Liver (tissue), 9 donors: ENCODE data around the gene LSM7. TPM values are rescaled to one million over a fixed set of nuclear protein-coding genes. Genes with fewer than 3 reads are reported as not detected.

ENCODE experiments used
- DNase-seq: peaks from one replicate; pipeline ENCODE4 v3.0.0-alpha.2; 2017; ENCODE audit warnings: low spot score
- H3K27ac ChIP-seq, 2 donors: one replicate each; pipeline ENCODE4 v1.7.0; 2013; ENCODE audit warnings: inconsistent platforms in 2 of 2, low read length in 2 of 2, control low read depth in 1 of 2, low read depth in 1 of 2, mild to moderate bottlenecking in 1 of 2
- H3K27me3 ChIP-seq, 4 donors: one replicate each; pipeline versions ENCODE4 v1.6.1 to v1.7.0; 2013; ENCODE audit warnings: low read length in 3 of 4, inconsistent platforms in 1 of 4, mild to moderate bottlenecking in 1 of 4, moderate library complexity in 1 of 4; ENCODE audit not compliant: control insufficient read depth in 4 of 4, insufficient read depth in 4 of 4
- H3K36me3 ChIP-seq, 4 donors: one replicate each; pipeline versions ENCODE4 v1.6.1 to v1.7.0; 2013; ENCODE audit warnings: low read length in 3 of 4, mild to moderate bottlenecking in 3 of 4, low read depth in 1 of 4, moderate library complexity in 1 of 4; ENCODE audit not compliant: control insufficient read depth in 4 of 4, insufficient read depth in 3 of 4
- H3K4me1 ChIP-seq, 4 donors: one replicate each; pipeline versions ENCODE4 v1.6.1 to v1.7.0; 2013; ENCODE audit warnings: low read length in 3 of 4, mild to moderate bottlenecking in 3 of 4, moderate library complexity in 1 of 4; ENCODE audit not compliant: control insufficient read depth in 4 of 4, insufficient read depth in 4 of 4
- H3K4me3 ChIP-seq, 3 donors: one replicate each; pipeline versions ENCODE4 v1.6.1 to v1.7.0; 2013; ENCODE audit warnings: low read length in 3 of 3, control low read depth in 1 of 3, low read depth in 1 of 3, mild to moderate bottlenecking in 1 of 3
- H3K9ac ChIP-seq, 2 donors: one replicate each; pipeline ENCODE4 v1.7.0; 2013; ENCODE audit warnings: low read length in 2 of 2, mild to moderate bottlenecking in 2 of 2, moderate library complexity in 2 of 2, control low read depth in 1 of 2, low read depth in 1 of 2
- H3K9me3 ChIP-seq, 4 donors: one replicate each; pipeline versions ENCODE4 v1.6.1 to v1.7.0; 2013; ENCODE audit warnings: low read length in 3 of 4; ENCODE audit not compliant: control insufficient read depth in 4 of 4
- FOXA1 ChIP-seq: IDR thresholded peaks from 2 replicates; pipeline ENCODE4 v1.6.1; 2016; ENCODE audit warnings: antibody characterized with exemption
- GABPA ChIP-seq, 2 donors: IDR thresholded peaks in 1 of 2; conservative IDR thresholded peaks in 1 of 2; 2 replicates each; pipeline ENCODE4 v1.6.1; 2016; ENCODE audit warnings: antibody characterized with exemption in 2 of 2, mild to moderate bottlenecking in 1 of 2, moderate library complexity in 1 of 2
- HNF4A ChIP-seq, 2 donors: conservative IDR thresholded peaks; 2 replicates each; pipeline ENCODE4 v1.6.1; 2016; ENCODE audit warnings: antibody characterized with exemption in 2 of 2, mild to moderate bottlenecking in 2 of 2
- NR2F2 ChIP-seq: IDR thresholded peaks from 2 replicates; pipeline ENCODE4 v1.6.1; 2016; ENCODE audit warnings: antibody characterized with exemption
- RAD21 ChIP-seq, 2 donors: IDR thresholded peaks; 2 replicates each; pipeline ENCODE4 v1.6.1; 2016; ENCODE audit warnings: antibody characterized with exemption in 2 of 2, mild to moderate bottlenecking in 2 of 2
- RXRA ChIP-seq, 2 donors: IDR thresholded peaks; 2 replicates each; pipeline ENCODE4 v1.6.1; 2017 to 2018; ENCODE audit warnings: antibody characterized with exemption in 2 of 2, mild to moderate bottlenecking in 1 of 2
- TAF1 ChIP-seq: conservative IDR thresholded peaks from 2 replicates; pipeline ENCODE4 v1.6.1; 2016; ENCODE audit warnings: antibody characterized with exemption, mild to moderate bottlenecking
- YY1 ChIP-seq: IDR thresholded peaks from 2 replicates; pipeline ENCODE4 v1.6.1; 2016; ENCODE audit warnings: antibody characterized with exemption, mild to moderate bottlenecking
- WGBS: extraction: QIAGEN DNeasy Blood & Tissue Kit; methylation state at CpG from one replicate; pipeline ENCODE4 v1.1.7; 2013; 5-methylcytosine and 5-hydroxymethylcytosine counted together
- polyA plus RNA-seq, 2 donors: library from polyadenylated mRNA; stranded (reverse) in 1 of 2; unstranded in 1 of 2; fragments of 200-250 nt in 1 of 2; fragments of >200 nt in 1 of 2; fragmentation: Nextera tagmentation in 1 of 2; extraction: Ambion mirVana in 1 of 2; gene quantifications; one replicate each; pipeline versions ENCODE4 v1.2.1 to v1.2.3, GENCODE V29; 2013 to 2015
- total RNA-seq, 2 donors: library from RNA; depleted of rRNA; stranded (reverse); fragments of >200 nt; gene quantifications; one replicate each; pipeline ENCODE4 v1.2.3, GENCODE V29; 2014
- TF ChIP-seq, protein P1 (sequence below): fragments of 150-350 bp; IDR thresholded peaks from 2 replicates; pipeline ENCODE4 v1.5.1; 2017; ENCODE audit warnings: improper control_type of control experiment, low read depth, low read length; ENCODE audit not compliant: missing input control
- TF ChIP-seq, protein P2 (sequence below): IDR thresholded peaks from 2 replicates; pipeline ENCODE4 v1.6.1; 2016; ENCODE audit warnings: antibody characterized with exemption, mild to moderate bottlenecking
- donor health status: healthy.
- donor health status: healthy.
- donor health status: healthy.
- donor health status: healthy.
- donor health status: healthy.

The LSM7 gene
- total and polyA plus RNA-seq, 4 donors, result 23.6 to 59.9 (median 38.5) TPM

GRCh38 chr19:2353887-2354592 lies 25.7 kb upstream of the LSM7 start:
- no peak for DNase-seq
- Histone ChIP-seq H3K9ac (no peak overlapping the region), H3K4me1 (no peaks in the 10 kb centered on the region), H3K27ac (no peak overlapping the region), H3K9me3 (no peaks in the 10 kb centered on the region), H3K36me3 (peaks cover 0 to 24% (median 14%) of the 10 kb centered on the region in 4 donors), H3K4me3 (no peak overlapping the region), H3K27me3 (no peaks in the 10 kb centered on the region)
- 95% methylated on average over 34 of the region's 34 CpGs for WGBS
- TF ChIP-seq, protein P1, sequence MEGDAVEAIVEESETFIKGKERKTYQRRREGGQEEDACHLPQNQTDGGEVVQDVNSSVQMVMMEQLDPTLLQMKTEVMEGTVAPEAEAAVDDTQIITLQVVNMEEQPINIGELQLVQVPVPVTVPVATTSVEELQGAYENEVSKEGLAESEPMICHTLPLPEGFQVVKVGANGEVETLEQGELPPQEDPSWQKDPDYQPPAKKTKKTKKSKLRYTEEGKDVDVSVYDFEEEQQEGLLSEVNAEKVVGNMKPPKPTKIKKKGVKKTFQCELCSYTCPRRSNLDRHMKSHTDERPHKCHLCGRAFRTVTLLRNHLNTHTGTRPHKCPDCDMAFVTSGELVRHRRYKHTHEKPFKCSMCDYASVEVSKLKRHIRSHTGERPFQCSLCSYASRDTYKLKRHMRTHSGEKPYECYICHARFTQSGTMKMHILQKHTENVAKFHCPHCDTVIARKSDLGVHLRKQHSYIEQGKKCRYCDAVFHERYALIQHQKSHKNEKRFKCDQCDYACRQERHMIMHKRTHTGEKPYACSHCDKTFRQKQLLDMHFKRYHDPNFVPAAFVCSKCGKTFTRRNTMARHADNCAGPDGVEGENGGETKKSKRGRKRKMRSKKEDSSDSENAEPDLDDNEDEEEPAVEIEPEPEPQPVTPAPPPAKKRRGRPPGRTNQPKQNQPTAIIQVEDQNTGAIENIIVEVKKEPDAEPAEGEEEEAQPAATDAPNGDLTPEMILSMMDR, result no peak
- TF ChIP-seq GABPA (IDR thresholded peaks at IDR 0.05 in 1 of 2, conservative IDR thresholded peaks at IDR 0.05 in 1 of 2), result no peak
- TF ChIP-seq TAF1, result no peak
- TF ChIP-seq, protein P2, sequence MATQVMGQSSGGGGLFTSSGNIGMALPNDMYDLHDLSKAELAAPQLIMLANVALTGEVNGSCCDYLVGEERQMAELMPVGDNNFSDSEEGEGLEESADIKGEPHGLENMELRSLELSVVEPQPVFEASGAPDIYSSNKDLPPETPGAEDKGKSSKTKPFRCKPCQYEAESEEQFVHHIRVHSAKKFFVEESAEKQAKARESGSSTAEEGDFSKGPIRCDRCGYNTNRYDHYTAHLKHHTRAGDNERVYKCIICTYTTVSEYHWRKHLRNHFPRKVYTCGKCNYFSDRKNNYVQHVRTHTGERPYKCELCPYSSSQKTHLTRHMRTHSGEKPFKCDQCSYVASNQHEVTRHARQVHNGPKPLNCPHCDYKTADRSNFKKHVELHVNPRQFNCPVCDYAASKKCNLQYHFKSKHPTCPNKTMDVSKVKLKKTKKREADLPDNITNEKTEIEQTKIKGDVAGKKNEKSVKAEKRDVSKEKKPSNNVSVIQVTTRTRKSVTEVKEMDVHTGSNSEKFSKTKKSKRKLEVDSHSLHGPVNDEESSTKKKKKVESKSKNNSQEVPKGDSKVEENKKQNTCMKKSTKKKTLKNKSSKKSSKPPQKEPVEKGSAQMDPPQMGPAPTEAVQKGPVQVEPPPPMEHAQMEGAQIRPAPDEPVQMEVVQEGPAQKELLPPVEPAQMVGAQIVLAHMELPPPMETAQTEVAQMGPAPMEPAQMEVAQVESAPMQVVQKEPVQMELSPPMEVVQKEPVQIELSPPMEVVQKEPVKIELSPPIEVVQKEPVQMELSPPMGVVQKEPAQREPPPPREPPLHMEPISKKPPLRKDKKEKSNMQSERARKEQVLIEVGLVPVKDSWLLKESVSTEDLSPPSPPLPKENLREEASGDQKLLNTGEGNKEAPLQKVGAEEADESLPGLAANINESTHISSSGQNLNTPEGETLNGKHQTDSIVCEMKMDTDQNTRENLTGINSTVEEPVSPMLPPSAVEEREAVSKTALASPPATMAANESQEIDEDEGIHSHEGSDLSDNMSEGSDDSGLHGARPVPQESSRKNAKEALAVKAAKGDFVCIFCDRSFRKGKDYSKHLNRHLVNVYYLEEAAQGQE, result no peak
- no peak for TF ChIP-seq HNF4A (conservative IDR thresholded peaks at IDR 0.05)
- no peak for TF ChIP-seq NR2F2
- no peak for TF ChIP-seq RXRA (IDR thresholded peaks at IDR 0.05)

GRCh38 chr19:2353159-2353886 lies 24.9 kb upstream of the LSM7 start:
- Histone ChIP-seq H3K4me3 (no peak overlapping the region), H3K27me3 (no peaks in the 10 kb centered on the region), H3K27ac (no peak overlapping the region), H3K9me3 (no peaks in the 10 kb centered on the region), H3K36me3 (peaks cover 0 to 30% (median 17%) of the 10 kb centered on the region in 4 donors), H3K4me1 (no peaks in the 10 kb centered on the region), H3K9ac (no peak overlapping the region)
- WGBS, result 94% methylated on average over 45 of the region's 45 CpGs
- DNase-seq, result no peak
- TF ChIP-seq, protein P1, result no peak
- no peak for TF ChIP-seq NR2F2
- TF ChIP-seq YY1, result no peak
- TF ChIP-seq HNF4A (conservative IDR thresholded peaks at IDR 0.05), result no peak
- TF ChIP-seq FOXA1, result no peak
- TF ChIP-seq RAD21 (IDR thresholded peaks at IDR 0.05), result no peak
- TF ChIP-seq, protein P2, result no peak
